Retinal pigment epithelial cell (primary cell): ENCODE data around the gene CDC42BPG.

Source experiments
- DNase-seq: peaks from one replicate; pipeline ENCODE4 v3.0.0-alpha.2; 2010; ENCODE audit warnings: low read depth
- H3K4me3 ChIP-seq: 2 replicates; pipeline ENCODE4 v1.5.1; 2011; ENCODE audit warnings: mild to moderate bottlenecking, low read length, control low read depth, moderate library complexity
- CTCF ChIP-seq: conservative IDR thresholded peaks from 2 replicates; pipeline ENCODE4 v1.5.1; 2011; ENCODE audit warnings: low read depth, low read length, control low read depth, inconsistent platforms

Gene CDC42BPG

GRCh38 chr11:64875369-64876228 lies 31.1 kb upstream of the CDC42BPG start:
- TF ChIP-seq CTCF, result peak; percentile 17
- H3K4me3 ChIP-seq, result peak overlapping the region; percentile 95
- DNase-seq, result no peak

GRCh38 chr11:64874308-64875240 lies 30.1 kb upstream of the CDC42BPG start:
- peak overlapping the region; percentile 19 for H3K4me3 ChIP-seq
- DNase-seq, result no peak
- no peak for TF ChIP-seq CTCF

- no peak for TF ChIP-seq CTCF
- DNase-seq, result no peak
- no peak overlapping the region for H3K4me3 ChIP-seq
These were observed 28.5 kb upstream of the CDC42BPG start for GRCh38 chr11:64872790-64873488.

GRCh38 chr11:64871492-64871891 lies 27.0 kb upstream of the CDC42BPG start:
- no peak for DNase-seq
- H3K4me3 ChIP-seq, result no peak overlapping the region
- no peak for TF ChIP-seq CTCF

GRCh38 chr11:64870893-64871466 lies 26.5 kb upstream of the CDC42BPG start:
- H3K4me3 ChIP-seq, result no peak overlapping the region
- no peak for TF ChIP-seq CTCF
- no peak for DNase-seq

GRCh38 chr11:64870176-64870892 lies 25.9 kb upstream of the CDC42BPG start:
- peak overlapping the region; percentile 6 for H3K4me3 ChIP-seq
- TF ChIP-seq CTCF, result no peak
- no peak for DNase-seq
